Breast epithelium (tissue), 3 donors: ENCODE data around the gene OSBPL1A.

Source experiments
- POLR2AphosphoS5 ChIP-seq, 3 donors: sonication (generic); formaldehyde crosslinking; IDR thresholded peaks; one replicate each; pipeline ENCODE4 v1.6.1; 2017; ENCODE audit warnings: antibody characterized with exemption in 3 of 3
- TF ChIP-seq, protein P1 (sequence below), 3 donors: fragments of 450-650 bp; IDR thresholded peaks; one replicate each; pipeline ENCODE4 v1.5.1; 2016 to 2017; ENCODE audit warnings: antibody characterized with exemption in 3 of 3, mild to moderate bottlenecking in 3 of 3, moderate library complexity in 3 of 3

DNA sequence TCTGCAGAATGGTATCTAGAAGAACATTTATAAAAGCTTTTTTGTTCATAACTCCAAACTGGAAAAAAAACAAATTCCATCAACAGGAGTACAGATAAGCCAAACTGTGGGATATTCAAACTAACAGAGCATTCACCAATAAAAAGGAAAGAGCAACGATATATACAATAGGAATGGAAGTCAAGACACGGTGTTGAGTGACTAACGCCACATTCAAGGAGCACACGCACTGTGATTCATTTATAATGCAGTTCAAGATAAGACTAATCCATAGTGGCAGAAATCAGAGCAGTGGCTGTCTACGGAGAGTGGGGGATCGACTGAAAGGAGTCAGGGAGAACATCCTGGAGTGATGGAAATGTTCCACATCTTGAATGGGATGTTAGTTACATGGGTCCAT, 188.1 kb downstream of the OSBPL1A start:
- TF ChIP-seq, protein P1, sequence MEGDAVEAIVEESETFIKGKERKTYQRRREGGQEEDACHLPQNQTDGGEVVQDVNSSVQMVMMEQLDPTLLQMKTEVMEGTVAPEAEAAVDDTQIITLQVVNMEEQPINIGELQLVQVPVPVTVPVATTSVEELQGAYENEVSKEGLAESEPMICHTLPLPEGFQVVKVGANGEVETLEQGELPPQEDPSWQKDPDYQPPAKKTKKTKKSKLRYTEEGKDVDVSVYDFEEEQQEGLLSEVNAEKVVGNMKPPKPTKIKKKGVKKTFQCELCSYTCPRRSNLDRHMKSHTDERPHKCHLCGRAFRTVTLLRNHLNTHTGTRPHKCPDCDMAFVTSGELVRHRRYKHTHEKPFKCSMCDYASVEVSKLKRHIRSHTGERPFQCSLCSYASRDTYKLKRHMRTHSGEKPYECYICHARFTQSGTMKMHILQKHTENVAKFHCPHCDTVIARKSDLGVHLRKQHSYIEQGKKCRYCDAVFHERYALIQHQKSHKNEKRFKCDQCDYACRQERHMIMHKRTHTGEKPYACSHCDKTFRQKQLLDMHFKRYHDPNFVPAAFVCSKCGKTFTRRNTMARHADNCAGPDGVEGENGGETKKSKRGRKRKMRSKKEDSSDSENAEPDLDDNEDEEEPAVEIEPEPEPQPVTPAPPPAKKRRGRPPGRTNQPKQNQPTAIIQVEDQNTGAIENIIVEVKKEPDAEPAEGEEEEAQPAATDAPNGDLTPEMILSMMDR (IDR thresholded peaks at IDR 0.05) = no peak
- no peak for TF ChIP-seq POLR2AphosphoS5 (IDR thresholded peaks at IDR 0.05)
